Stimulated activated effector memory CD8-positive, alpha-beta T cell treated with anti-CD3 and anti-CD28 coated beads, Interleukin-12 subunit alpha, Interleukin-12 subunit beta, amount 100 ng/mL, for 72 hours (primary cell): ENCODE data around the gene TAF11L10.
"Not testable (repeated sequence)": the region's sequence is repeated elsewhere in the genome, so short reads cannot be mapped to it uniquely, and the experiment has no call there.

Source experiments
- ATAC-seq: fragments of 150-1000 bp; cut with Tn5 transposase; 2 replicates; pipeline ENCODE4 v1.10.0; 2021
- DNase-seq, 2 donors: peaks; one replicate each; pipeline ENCODE4 v3.0.0; 2021 to 2022; ENCODE audit warnings: low spot score in 2 of 2
- H3K27ac Mint-ChIP-seq: one replicate; pipeline ENCODE4 v1.8.0; 2022; ENCODE audit warnings: mild to moderate bottlenecking, mixed read lengths
- H3K36me3 Mint-ChIP-seq: one replicate; pipeline ENCODE4 v1.8.0; 2022; ENCODE audit warnings: mild to moderate bottlenecking, mixed read lengths
- H3K4me1 Mint-ChIP-seq: one replicate; pipeline ENCODE4 v1.8.0; 2022; ENCODE audit warnings: mixed read lengths
- H3K4me3 Mint-ChIP-seq: one replicate; pipeline ENCODE4 v1.8.0; 2022; ENCODE audit warnings: mild to moderate bottlenecking, mixed read lengths
- H3K9me3 Mint-ChIP-seq: one replicate; pipeline ENCODE4 v1.8.0; 2022; ENCODE audit warnings: mixed read lengths

TAF11L10 gene

GRCh38 chr5:17597728-17598127, at the start of gene TAF11L10:
TSS of gene TAF11L10 (minus strand) at chr5:17597828.
- H3K9me3 Mint-ChIP-seq, H3K4me1 Mint-ChIP-seq, H3K4me3 Mint-ChIP-seq: not testable (repeated sequence)

DNA sequence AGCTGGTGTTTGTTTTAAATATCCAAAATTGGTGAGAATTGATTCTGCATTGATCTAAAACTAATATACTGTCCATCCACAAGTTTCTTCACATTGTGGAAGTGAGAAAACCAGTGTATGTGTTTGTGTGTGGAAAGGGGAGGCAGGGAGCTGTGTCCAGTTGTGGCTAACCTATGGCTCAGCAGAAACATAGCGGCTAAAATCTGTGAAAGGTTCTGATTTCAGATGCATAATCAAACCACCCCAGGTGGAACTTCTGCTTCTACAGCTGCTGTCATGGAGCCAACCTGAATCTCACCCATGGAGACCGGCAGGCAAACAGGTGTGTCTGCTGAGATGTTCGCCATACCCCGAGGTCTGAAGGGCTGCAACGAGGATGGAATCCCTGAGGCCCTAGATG, 36.5 kb upstream of the TAF11L10 start, which contains the start of gene TAF11L14:
TSS of gene TAF11L14 (plus strand) at position 301 of the 400 bp plus-strand sequence.
- Mint-ChIP-seq H3K9me3 (peaks cover 9% of the 10 kb centered on the region), H3K4me1 (no peaks in the 10 kb centered on the region), H3K27ac (no peak within 1 kb of the TSS), H3K36me3 (no peaks in the 10 kb centered on the region), H3K4me3 (no peak within 1 kb of the TSS)
- ATAC-seq (no peak), DNase-seq (no peak)

More at GRCh38 chr5:17597728-17598127, at the start of gene TAF11L10:
- not testable (repeated sequence) for DNase-seq, H3K27ac Mint-ChIP-seq, H3K36me3 Mint-ChIP-seq, ATAC-seq

DNA sequence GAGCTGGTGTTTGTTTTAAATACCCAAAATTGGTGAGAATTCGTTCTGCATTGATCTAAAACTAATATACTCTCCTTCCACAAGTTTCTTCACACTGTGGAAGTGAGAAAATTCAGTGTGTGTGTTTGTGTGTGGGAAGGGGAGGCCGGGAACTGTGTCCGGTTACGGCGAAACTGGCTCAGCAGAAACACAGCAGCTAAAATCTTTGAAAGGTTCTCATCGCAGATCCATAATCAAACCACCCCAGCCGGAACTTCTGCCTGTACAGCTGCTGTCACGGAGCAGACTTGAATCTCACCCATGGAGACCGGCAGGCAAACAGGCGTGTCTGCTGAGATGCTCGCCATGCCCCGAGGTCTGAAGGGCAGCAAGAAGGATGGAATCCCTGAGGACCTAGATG, 34.2 kb upstream of the TAF11L10 start, which contains the start of gene TAF11L13:
TSS of gene TAF11L13 (plus strand) at position 301 of the 400 bp plus-strand sequence.
- not testable (repeated sequence) for DNase-seq, H3K4me1 Mint-ChIP-seq, H3K4me3 Mint-ChIP-seq, H3K27ac Mint-ChIP-seq, H3K9me3 Mint-ChIP-seq, ATAC-seq, H3K36me3 Mint-ChIP-seq

GRCh38 chr5:17625686-17626085, 28.1 kb upstream of the TAF11L10 start:
- DNase-seq, result no peak
- peak; percentile 16 for ATAC-seq
- Mint-ChIP-seq H3K4me3 (no peak overlapping the region), H3K9me3 (peaks cover 8% of the 10 kb centered on the region), H3K4me1 (no peaks in the 10 kb centered on the region), H3K27ac (no peak overlapping the region), H3K36me3 (no peaks in the 10 kb centered on the region)

DNA sequence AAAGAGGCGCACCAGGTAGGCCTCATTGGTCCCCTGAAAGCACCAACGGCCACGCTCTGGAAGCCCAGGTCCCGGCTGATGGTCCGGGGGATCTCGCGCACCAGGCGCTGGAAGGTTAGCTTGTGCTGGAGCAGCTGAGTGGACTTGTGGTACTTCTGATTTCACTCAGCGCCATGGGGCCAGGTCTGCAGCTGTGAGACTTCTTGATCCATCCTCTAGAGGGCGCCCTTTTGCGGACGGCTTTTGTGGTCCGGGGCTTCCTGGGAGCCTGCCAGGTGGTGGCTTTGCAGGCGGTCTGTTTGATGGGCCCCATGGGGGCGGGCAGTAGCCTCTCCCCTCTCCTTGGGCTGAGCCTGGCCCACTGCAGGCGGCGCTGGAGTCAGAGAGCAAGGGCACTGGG, 23.0 kb upstream of the TAF11L10 start:
- H3K9me3 Mint-ChIP-seq, result peaks cover 6% of the 10 kb centered on the region
- DNase-seq, result no peak
- no peaks in the 10 kb centered on the region for H3K36me3 Mint-ChIP-seq
- no peaks in the 10 kb centered on the region for H3K4me1 Mint-ChIP-seq
- no peak overlapping the region for H3K4me3 Mint-ChIP-seq
- no peak overlapping the region for H3K27ac Mint-ChIP-seq
- no peak for ATAC-seq

DNA sequence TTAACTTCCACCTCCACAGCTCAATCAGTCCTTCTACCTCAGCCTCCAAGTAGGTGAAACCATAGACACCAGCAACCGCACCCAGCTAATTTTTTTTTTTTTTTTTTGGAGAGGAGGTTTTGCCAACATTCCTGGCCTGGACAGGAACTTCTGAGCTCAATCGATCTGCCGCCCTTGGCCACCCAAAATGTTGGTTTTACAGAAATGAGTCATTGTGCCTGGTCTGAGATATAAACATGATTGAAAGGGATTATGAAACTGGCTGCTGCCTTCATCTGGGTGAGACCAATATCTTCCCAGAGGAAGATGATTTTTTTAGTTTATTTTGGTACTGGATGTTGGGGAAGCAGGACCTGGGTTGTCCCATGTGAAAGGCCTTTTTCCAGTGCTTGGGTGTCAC, 21.7 kb upstream of the TAF11L10 start:
- H3K4me1 Mint-ChIP-seq, result no peaks in the 10 kb centered on the region
- H3K4me3 Mint-ChIP-seq, result no peak overlapping the region
- no peak overlapping the region for H3K27ac Mint-ChIP-seq
- no peak for ATAC-seq
- H3K36me3 Mint-ChIP-seq, result no peaks in the 10 kb centered on the region
- DNase-seq, result no peak
- peaks cover 9% of the 10 kb centered on the region for H3K9me3 Mint-ChIP-seq

- peaks cover 12% of the 10 kb centered on the region for H3K9me3 Mint-ChIP-seq
- H3K36me3 Mint-ChIP-seq, result no peaks in the 10 kb centered on the region
- no peak overlapping the region for H3K27ac Mint-ChIP-seq
- ATAC-seq (no peak), DNase-seq (no peak)
- no peak overlapping the region for H3K4me3 Mint-ChIP-seq
- no peaks in the 10 kb centered on the region for H3K4me1 Mint-ChIP-seq
Observed at GRCh38 chr5:17614872-17615605, 17.4 kb upstream of the TAF11L10 start.

DNA sequence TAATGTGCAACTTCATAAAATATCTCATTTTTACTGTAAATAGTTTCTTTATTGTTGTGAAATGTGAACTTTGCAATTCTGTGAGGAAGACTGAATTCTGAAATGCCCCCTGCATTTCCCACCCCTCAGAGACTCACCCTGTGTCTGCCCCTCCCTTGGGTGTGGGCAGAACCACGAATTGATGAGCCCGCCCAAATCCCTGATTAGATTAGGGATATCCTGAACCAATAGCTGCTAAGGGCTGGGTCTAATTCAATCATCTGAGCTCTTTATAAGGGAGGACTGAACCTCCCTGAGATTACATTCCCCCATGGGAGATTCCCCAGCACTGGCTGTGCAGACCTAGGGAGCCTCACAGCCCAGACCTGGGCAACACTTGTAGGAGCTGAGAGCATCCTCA, 12.5 kb upstream of the TAF11L10 start, which contains the start of gene TAF11L12:
TSS of gene TAF11L12 (plus strand) at position 301 of the 400 bp plus-strand sequence.
- not testable (repeated sequence) for H3K4me3 Mint-ChIP-seq, ATAC-seq, H3K4me1 Mint-ChIP-seq, H3K27ac Mint-ChIP-seq, H3K36me3 Mint-ChIP-seq, DNase-seq
- peaks cover 18% of the 10 kb centered on the region for H3K9me3 Mint-ChIP-seq

DNA sequence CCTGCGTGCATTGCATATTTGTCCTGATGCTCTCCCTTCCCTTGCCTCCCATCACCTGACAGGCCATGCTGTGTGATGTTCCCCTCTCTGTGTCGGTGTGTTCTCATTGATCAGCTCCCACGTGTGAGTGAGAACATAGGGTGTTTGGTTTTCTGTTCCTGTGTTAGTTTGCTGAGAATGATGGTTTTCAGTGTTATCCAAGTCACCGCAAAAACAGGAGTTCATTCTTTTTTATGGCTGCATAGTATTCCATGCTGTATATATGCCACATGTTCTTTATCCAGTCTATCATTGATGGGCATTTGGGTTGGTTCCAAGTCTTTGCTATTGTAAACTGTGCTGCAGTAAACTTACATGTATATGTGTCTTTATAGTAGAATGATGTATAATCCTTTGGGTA, 9.8 kb upstream of the TAF11L10 start:
- H3K27ac Mint-ChIP-seq, H3K4me3 Mint-ChIP-seq, ATAC-seq, DNase-seq, H3K36me3 Mint-ChIP-seq, H3K4me1 Mint-ChIP-seq: not testable (repeated sequence)
- H3K9me3 Mint-ChIP-seq, result peaks cover 16% of the 10 kb centered on the region

DNA sequence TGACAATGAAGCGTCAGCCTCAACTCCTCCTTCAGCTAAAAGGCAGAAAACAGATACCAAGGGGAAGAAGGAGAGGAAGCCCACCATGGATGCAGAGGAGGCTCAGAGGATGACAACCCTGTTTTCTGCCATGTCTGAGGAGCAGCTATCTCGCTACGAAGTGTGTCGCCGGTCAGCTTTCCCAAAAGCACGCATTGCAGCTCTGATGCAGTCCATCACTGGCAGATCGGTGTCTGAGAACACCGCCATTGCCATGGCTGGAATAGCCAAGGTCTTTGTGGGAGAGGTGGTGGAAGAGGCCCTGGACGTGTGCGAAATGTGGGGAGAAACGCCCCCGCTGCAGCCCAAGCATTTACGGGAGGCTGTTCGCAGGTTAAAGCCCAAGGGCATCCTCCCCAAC, 7.3 kb upstream of the TAF11L10 start:
- H3K4me1 Mint-ChIP-seq, result no peaks in the 10 kb centered on the region
- no peak overlapping the region for H3K27ac Mint-ChIP-seq
- ATAC-seq (no peak), DNase-seq (no peak)
- H3K36me3 Mint-ChIP-seq, result no peaks in the 10 kb centered on the region
- no peak overlapping the region for H3K4me3 Mint-ChIP-seq
- H3K9me3 Mint-ChIP-seq, result peaks cover 13% of the 10 kb centered on the region

DNA sequence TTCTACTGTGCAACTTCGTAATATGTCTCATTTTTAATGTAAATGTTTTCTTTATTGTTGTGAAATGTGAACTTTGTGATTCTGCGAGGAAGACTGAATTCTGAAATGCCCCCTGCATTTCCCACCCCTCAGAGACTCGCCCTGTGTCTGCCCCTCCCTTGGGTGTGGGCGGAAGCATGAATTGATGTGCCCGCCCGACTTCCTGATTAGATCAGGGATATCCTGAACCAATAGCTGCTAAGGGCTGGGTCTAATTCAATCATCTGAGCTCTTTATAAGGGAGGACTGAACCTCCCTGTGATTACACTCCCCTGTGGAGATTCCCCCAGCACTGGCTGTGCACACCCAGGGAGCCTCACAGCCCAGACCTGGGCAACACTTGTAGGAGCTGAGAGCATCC, 6.3 kb upstream of the TAF11L10 start, which contains the start of gene TAF11L11:
TSS of gene TAF11L11 (plus strand) at position 304 of the 400 bp plus-strand sequence.
- not testable (repeated sequence) for ATAC-seq, H3K27ac Mint-ChIP-seq

DNA sequence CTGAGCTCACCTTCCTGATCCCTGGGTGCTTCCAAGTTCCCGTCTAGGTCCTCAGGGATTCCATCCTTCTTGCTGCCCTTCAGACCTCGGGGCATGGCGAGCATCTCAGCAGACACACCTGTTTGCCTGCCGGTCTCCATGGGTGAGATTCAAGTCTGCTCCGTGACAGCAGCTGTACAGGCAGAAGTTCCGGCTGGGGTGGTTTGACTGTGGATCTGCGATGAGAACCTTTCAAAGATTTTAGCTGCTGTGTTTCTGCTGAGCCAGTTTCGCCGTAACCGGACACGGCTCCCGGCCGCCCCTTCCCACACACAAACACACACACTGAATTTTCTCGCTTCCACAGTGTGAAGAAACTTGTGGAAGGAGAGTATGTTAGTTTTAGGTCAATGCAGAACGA, 3.4 kb downstream of the TAF11L10 start, which contains the start of gene TAF11L9:
TSS of gene TAF11L9 (minus strand) at position 140 of the 400 bp plus-strand sequence.
- not testable (repeated sequence) for ATAC-seq, H3K9me3 Mint-ChIP-seq, H3K27ac Mint-ChIP-seq, DNase-seq, H3K4me3 Mint-ChIP-seq, H3K4me1 Mint-ChIP-seq, H3K36me3 Mint-ChIP-seq

More for the DNA sequence above, 6.3 kb upstream of the TAF11L10 start, which contains the start of gene TAF11L11:
- not testable (repeated sequence) for H3K4me3 Mint-ChIP-seq, H3K4me1 Mint-ChIP-seq, H3K36me3 Mint-ChIP-seq, DNase-seq
- H3K9me3 Mint-ChIP-seq, result peaks cover 13% of the 10 kb centered on the region

DNA sequence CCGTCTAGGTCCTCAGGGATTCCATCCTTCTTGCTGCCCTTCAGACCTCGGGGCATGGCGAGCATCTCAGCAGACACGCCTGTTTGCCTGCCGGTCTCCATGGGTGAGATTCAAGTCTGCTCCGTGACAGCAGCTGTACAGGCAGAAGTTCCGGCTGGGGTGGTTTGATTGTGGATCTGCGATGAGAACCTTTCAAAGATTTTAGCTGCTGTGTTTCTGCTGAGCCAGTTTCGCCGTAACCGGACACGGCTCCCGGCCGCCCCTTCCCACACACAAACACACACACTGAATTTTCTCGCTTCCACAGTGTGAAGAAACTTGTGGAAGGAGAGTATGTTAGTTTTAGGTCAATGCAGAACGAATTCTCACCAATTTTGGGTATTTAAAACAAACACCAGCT, 6.8 kb downstream of the TAF11L10 start, which contains the start of gene TAF11L8:
TSS of gene TAF11L8 (minus strand) at position 101 of the 400 bp plus-strand sequence.
- not testable (repeated sequence) for H3K4me1 Mint-ChIP-seq, H3K27ac Mint-ChIP-seq, H3K36me3 Mint-ChIP-seq, H3K4me3 Mint-ChIP-seq, DNase-seq, H3K9me3 Mint-ChIP-seq, ATAC-seq

GRCh38 chr5:17585658-17586057, 12.0 kb downstream of the TAF11L10 start, which contains the start of gene TAF11L7:
TSS of gene TAF11L7 (minus strand) at chr5:17585758.
- H3K4me1 Mint-ChIP-seq, H3K36me3 Mint-ChIP-seq, H3K4me3 Mint-ChIP-seq, H3K9me3 Mint-ChIP-seq, DNase-seq, H3K27ac Mint-ChIP-seq, ATAC-seq: not testable (repeated sequence)
